Astrocyte (in vitro differentiated cells and primary cell): ENCODE measurements around the gene MORC1.

ENCODE experiments used
- EZH2 ChIP-seq: IDR thresholded peaks from 2 replicates; pipeline ENCODE4 v1.6.1; 2012; ENCODE audit warnings: mild to moderate bottlenecking, low read length, inconsistent platforms; ENCODE audit not compliant: insufficient read depth
- TF ChIP-seq, protein P1 (sequence below): IDR thresholded peaks from 2 replicates; pipeline ENCODE4 v1.5.1; 2011; ENCODE audit warnings: low read depth, mild to moderate bottlenecking, inconsistent platforms, low read length, moderate library complexity; ENCODE audit not compliant: insufficient read depth

DNA sequence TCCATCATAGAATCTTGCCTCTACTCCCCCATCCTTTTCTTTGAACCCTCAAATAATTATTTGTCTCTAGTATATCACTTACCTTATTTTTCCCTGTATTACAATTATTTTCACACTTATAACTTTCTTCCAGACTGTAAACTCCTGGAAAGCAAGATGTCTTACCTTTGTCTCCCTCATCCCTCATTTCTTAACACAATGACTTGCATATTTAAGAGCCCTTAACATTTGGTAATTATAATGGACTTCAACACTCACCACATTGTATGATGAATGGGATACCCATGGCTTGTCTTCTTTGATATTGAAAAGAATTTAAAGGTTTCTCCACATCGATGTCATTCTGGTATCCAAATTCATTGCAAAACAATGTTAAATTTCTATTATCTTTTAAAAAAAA lies 82.9 kb downstream of the MORC1 start:
- TF ChIP-seq, protein P1, sequence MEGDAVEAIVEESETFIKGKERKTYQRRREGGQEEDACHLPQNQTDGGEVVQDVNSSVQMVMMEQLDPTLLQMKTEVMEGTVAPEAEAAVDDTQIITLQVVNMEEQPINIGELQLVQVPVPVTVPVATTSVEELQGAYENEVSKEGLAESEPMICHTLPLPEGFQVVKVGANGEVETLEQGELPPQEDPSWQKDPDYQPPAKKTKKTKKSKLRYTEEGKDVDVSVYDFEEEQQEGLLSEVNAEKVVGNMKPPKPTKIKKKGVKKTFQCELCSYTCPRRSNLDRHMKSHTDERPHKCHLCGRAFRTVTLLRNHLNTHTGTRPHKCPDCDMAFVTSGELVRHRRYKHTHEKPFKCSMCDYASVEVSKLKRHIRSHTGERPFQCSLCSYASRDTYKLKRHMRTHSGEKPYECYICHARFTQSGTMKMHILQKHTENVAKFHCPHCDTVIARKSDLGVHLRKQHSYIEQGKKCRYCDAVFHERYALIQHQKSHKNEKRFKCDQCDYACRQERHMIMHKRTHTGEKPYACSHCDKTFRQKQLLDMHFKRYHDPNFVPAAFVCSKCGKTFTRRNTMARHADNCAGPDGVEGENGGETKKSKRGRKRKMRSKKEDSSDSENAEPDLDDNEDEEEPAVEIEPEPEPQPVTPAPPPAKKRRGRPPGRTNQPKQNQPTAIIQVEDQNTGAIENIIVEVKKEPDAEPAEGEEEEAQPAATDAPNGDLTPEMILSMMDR = no peak
- no peak for TF ChIP-seq EZH2
